HepG2 (cell line): ENCODE results near the gene ZNF581. TPM values are rescaled to one million over a fixed set of nuclear protein-coding genes. Genes with fewer than 3 reads are reported as not detected.

ENCODE experiments used
- CREM ChIP-seq, 2 experiments: sonication (generic) in 1 of 2; formaldehyde crosslinking in 1 of 2; IDR thresholded peaks; 2 replicates each; pipeline versions ENCODE4 v1.4.0 to v1.6.1; 2016 to 2020; ENCODE audit warnings: antibody characterized with exemption in 1 of 2, mild to moderate bottlenecking in 1 of 2, missing genetic modification reagents in 1 of 2
- EHMT2 ChIP-seq: fragments of 200-600 bp; sonication (generic); IDR thresholded peaks from 2 replicates; pipeline ENCODE4 v1.7.0; 2017; ENCODE audit warnings: antibody characterized with exemption, low read depth, low read length, borderline replicate concordance
- FIP1L1 ChIP-seq: fragments of 200-400 bp; formaldehyde crosslinking; IDR thresholded peaks from 2 replicates; pipeline ENCODE4 v1.6.1; 2018; ENCODE audit warnings: low read depth, mild to moderate bottlenecking, low read length, moderate library complexity, borderline replicate concordance; ENCODE audit not compliant: insufficient read depth
- KLF13 ChIP-seq: sonication (generic); formaldehyde crosslinking; IDR thresholded peaks from 2 replicates; pipeline ENCODE4 v1.4.0; 2020; ENCODE audit warnings: mild to moderate bottlenecking, missing genetic modification reagents
- MIXL1 ChIP-seq: IDR thresholded peaks from 2 replicates; pipeline ENCODE4 v1.6.1; 2016
- NCOA2 ChIP-seq: sonication (generic); formaldehyde crosslinking; IDR thresholded peaks from 2 replicates; pipeline ENCODE4 v1.8.0; 2022; ENCODE audit warnings: inconsistent platforms
- NR2F6 ChIP-seq, 2 experiments: IDR thresholded peaks; 2 replicates each; pipeline ENCODE4 v1.6.1; 2016; ENCODE audit warnings: antibody characterized with exemption in 1 of 2, mild to moderate bottlenecking in 1 of 2
- NRL ChIP-seq: sonication (generic); formaldehyde crosslinking; IDR thresholded peaks from 2 replicates; pipeline ENCODE4 v1.5.0; 2020; ENCODE audit warnings: missing genetic modification reagents, mild to moderate bottlenecking, moderate library complexity, borderline replicate concordance
- SNAI1 ChIP-seq: sonication (generic); formaldehyde crosslinking; IDR thresholded peaks from 2 replicates; pipeline ENCODE4 v1.5.0; 2020; ENCODE audit warnings: mild to moderate bottlenecking, missing genetic modification reagents, borderline replicate concordance
- SP2 ChIP-seq: sonication (generic); formaldehyde crosslinking; IDR thresholded peaks from 2 replicates; pipeline ENCODE4 v1.5.1; 2020; ENCODE audit warnings: mild to moderate bottlenecking, missing genetic modification reagents
- U2AF1 ChIP-seq: fragments of 200-400 bp; formaldehyde crosslinking; optimal IDR thresholded peaks from 2 replicates; pipeline ENCODE3; 2017; ENCODE audit warnings: mild to moderate bottlenecking, low read depth, low read length
- ZFAT ChIP-seq: sonication (generic); formaldehyde crosslinking; conservative IDR thresholded peaks from 2 replicates; pipeline ENCODE4 v1.8.1; 2023; ENCODE audit warnings: missing genetic modification reagents, inconsistent platforms
- ZGPAT ChIP-seq: IDR thresholded peaks from 2 replicates; pipeline ENCODE4 v1.6.1; 2016; ENCODE audit warnings: mild to moderate bottlenecking
- ZNF121 ChIP-seq: sonication (generic); formaldehyde crosslinking; IDR thresholded peaks from 2 replicates; pipeline ENCODE4 v1.5.0; 2020; ENCODE audit warnings: mild to moderate bottlenecking, missing genetic modification reagents
- ZNF430 ChIP-seq: sonication (generic); formaldehyde crosslinking; IDR thresholded peaks from 2 replicates; pipeline ENCODE4 v1.9.0; 2021; ENCODE audit warnings: mild to moderate bottlenecking, missing genetic modification reagents
- ZNF460 ChIP-seq: sonication (generic); formaldehyde crosslinking; IDR thresholded peaks from 2 replicates; pipeline ENCODE4 v1.5.1; 2020; ENCODE audit warnings: missing genetic modification reagents, mild to moderate bottlenecking, borderline replicate concordance
- ZNF572 ChIP-seq: sonication (generic); formaldehyde crosslinking; IDR thresholded peaks from 2 replicates; pipeline ENCODE4 v1.5.1; 2020; ENCODE audit warnings: mild to moderate bottlenecking, missing genetic modification reagents
- ZNF577 ChIP-seq: sonication (generic); formaldehyde crosslinking; IDR thresholded peaks from 2 replicates; pipeline ENCODE4 v1.4.0; 2020; ENCODE audit warnings: mild to moderate bottlenecking, low read depth, missing genetic modification reagents, borderline replicate concordance
- ZNF709 ChIP-seq: sonication (generic); formaldehyde crosslinking; IDR thresholded peaks from 2 replicates; pipeline ENCODE4 v1.5.0; 2020; ENCODE audit warnings: mild to moderate bottlenecking, missing genetic modification reagents
- ZNF737 ChIP-seq: sonication (generic); formaldehyde crosslinking; IDR thresholded peaks from 2 replicates; pipeline ENCODE4 v1.5.0; 2020; ENCODE audit warnings: missing genetic modification reagents, mild to moderate bottlenecking, borderline replicate concordance
- ZNF773 ChIP-seq: sonication (generic); formaldehyde crosslinking; IDR thresholded peaks from 2 replicates; pipeline ENCODE4 v1.4.0; 2020; ENCODE audit warnings: missing genetic modification reagents, borderline replicate concordance
- ZSCAN9 ChIP-seq: IDR thresholded peaks from 2 replicates; pipeline ENCODE4 v1.6.1; 2016; ENCODE audit warnings: borderline replicate concordance
- polyA plus RNA-seq, 8 experiments: library from polyadenylated mRNA; depleted of rRNA in 3 of 8; stranded (reverse) in 7 of 8; unstranded in 1 of 8; fragments of >200 nt; fragmentation: Illumina TruSeq in 4 of 8; extraction: Trizol in 4 of 8; gene quantifications; 2 replicates each; pipeline versions ENCODE4 v1.2.1 to v1.2.3, GENCODE V29; 2011 to 2016; ENCODE audit warnings: low read depth in 4 of 8, missing spikeins in 1 of 8, mixed read lengths in 1 of 8; ENCODE audit not compliant: insufficient read depth in 1 of 8
- total RNA-seq, 5 experiments: library from RNA; depleted of rRNA; stranded (reverse); fragments of >200 nt; fragmentation: Illumina TruSeq; extraction: Trizol; gene quantifications; 2 replicates each; pipeline ENCODE4 v1.2.3, GENCODE V29; 2016; ENCODE audit warnings: low read depth in 1 of 5
- TF ChIP-seq, protein P1 (sequence below): IDR thresholded peaks from 2 replicates; pipeline ENCODE4 v1.6.1; 2012; ENCODE audit warnings: low read depth, low read length, improper control_type of control experiment
- TF ChIP-seq, protein P2 (sequence below): sonication (generic); formaldehyde crosslinking; IDR thresholded peaks from 2 replicates; pipeline ENCODE4 v1.8.0; 2022; ENCODE audit warnings: missing genetic modification reagents, mild to moderate bottlenecking, inconsistent platforms, borderline replicate concordance
- TF ChIP-seq, protein P3 (sequence below): sonication (generic); formaldehyde crosslinking; IDR thresholded peaks from 2 replicates; pipeline ENCODE4 v1.8.1; 2022; ENCODE audit warnings: mild to moderate bottlenecking, missing genetic modification reagents

Gene ZNF581
- total and polyA plus RNA-seq, 2 of the 13 experiments (the other 11 are each of a cell fraction or from before 2014, with no cell fraction given) = 19.6 to 49.5 TPM

DNA sequence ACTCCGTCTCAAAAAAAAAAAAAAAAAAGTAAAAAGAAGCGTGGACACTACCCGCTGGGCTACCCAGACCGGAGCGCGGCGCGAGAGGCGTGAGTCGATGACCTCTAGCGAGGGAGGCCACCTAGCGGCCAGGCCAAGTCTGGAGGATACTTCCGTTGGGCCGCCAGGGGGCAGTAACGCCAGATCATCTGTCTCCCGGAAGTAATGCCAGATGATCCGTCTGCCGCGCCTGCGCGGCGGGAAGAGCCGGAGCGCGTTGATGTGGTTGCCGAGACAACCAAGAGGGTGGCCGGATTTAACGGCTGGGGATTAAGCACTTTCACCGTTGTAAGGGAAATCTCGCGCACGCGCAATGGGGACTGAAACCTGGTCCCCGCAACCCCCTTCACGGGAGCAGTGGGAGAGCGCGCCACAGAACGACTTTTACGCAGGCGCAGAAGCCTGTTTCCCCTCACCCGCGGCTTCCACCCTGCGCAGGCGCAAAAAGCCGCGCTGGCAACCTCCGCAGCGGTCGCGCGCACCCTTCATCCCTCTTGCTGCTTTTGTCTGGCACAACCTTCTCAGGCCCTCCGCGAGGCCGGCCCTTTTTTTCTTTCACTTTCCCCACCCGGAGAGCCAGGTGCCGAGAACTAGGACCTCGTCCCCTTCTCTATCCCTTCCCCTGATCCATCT is 10.3 kb downstream of the ZNF581 start (continued):
- TF ChIP-seq, protein P1, sequence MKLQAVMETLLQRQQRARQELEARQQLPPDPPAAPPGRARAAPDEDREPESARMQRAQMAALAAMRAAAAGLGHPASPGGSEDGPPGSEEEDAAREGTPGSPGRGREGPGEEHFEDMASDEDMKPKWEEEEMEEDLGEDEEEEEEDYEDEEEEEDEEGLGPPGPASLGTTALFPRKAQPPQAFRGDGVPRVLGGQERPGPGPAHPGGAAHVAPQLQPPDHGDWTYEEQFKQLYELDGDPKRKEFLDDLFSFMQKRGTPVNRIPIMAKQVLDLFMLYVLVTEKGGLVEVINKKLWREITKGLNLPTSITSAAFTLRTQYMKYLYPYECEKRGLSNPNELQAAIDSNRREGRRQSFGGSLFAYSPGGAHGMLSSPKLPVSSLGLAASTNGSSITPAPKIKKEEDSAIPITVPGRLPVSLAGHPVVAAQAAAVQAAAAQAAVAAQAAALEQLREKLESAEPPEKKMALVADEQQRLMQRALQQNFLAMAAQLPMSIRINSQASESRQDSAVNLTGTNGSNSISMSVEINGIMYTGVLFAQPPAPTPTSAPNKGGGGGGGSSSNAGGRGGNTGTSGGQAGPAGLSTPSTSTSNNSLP = peak; percentile 81
- TF ChIP-seq NR2F6 (IDR thresholded peaks at IDR 0.05) (peak; percentile 62), NR2F6 (CRISPR knock-in tag; IDR thresholded peaks at IDR 0.05) (peak; percentile 88), ZNF773 (CRISPR knock-in tag) (no peak), KLF13 (CRISPR knock-in tag) (no peak), ZNF577 (CRISPR knock-in tag) (no peak), ZNF430 (CRISPR knock-in tag) (peak; percentile 58), ZNF709 (CRISPR knock-in tag) (peak; percentile 51; the same call in 1 of the 2 replicates), U2AF1 (no peak), SNAI1 (CRISPR knock-in tag) (no peak), EHMT2 (no peak), ZFAT (CRISPR knock-in tag) (no peak), FIP1L1 (peak; percentile 67; the same call in 1 of the 2 replicates), ZSCAN9 (CRISPR knock-in tag) (no peak; the same call in 1 of the 2 replicates), SP2 (CRISPR knock-in tag) (no peak), ZNF460 (CRISPR knock-in tag) (no peak; the same call in 1 of the 2 replicates), NCOA2 (CRISPR knock-in tag) (peak; percentile 40), NRL (CRISPR knock-in tag) (peak; percentile 40; the same call in 1 of the 2 replicates), ZGPAT (peak; percentile 82), ZNF572 (CRISPR knock-in tag) (no peak), ZNF121 (CRISPR knock-in tag) (no peak), MIXL1 (CRISPR knock-in tag) (peak; percentile 30; the same call in 1 of the 2 replicates), CREM (IDR thresholded peaks at IDR 0.05) (peak; percentile 59; the same call in 1 of the 2 replicates), CREM (CRISPR knock-in tag; IDR thresholded peaks at IDR 0.05) (no peak), ZNF737 (CRISPR knock-in tag) (no peak; the same call in 1 of the 2 replicates)
- TF ChIP-seq, protein P2, sequence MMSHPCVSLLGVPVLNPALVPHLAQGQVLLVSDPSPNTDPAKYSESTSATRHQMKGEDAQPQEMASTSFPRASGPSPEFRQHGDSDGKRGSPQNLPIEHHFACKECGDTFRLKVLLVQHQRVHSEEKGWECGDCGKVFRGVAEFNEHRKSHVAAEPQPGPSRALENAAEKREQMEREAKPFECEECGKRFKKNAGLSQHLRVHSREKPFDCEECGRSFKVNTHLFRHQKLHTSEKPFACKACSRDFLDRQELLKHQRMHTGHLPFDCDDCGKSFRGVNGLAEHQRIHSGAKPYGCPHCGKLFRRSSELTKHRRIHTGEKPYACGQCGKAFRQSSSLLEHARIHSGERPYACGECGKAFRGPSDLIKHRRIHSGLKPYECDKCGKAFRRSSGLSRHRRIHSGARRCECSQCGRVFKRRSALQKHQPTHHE (CRISPR knock-in tag) = no peak
- TF ChIP-seq, protein P3, sequence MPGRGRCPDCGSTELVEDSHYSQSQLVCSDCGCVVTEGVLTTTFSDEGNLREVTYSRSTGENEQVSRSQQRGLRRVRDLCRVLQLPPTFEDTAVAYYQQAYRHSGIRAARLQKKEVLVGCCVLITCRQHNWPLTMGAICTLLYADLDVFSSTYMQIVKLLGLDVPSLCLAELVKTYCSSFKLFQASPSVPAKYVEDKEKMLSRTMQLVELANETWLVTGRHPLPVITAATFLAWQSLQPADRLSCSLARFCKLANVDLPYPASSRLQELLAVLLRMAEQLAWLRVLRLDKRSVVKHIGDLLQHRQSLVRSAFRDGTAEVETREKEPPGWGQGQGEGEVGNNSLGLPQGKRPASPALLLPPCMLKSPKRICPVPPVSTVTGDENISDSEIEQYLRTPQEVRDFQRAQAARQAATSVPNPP (CRISPR knock-in tag) = no peak
